Islet of Langerhans (tissue), 1 donor: Measurements from ENCODE around the gene GAP43.

Experiments
- FAIRE-seq: peaks from one replicate; lab custom pipeline; 2011; peaks lifted over from hg19 to GRCh38; lab: Jason Lieb, UNC

The GAP43 gene

GRCh38 chr3:115623044-115623868 is at the start of gene GAP43:
Gene GAP43, plus strand, starts transcription at chr3:115623510. Its CDS starts 180 bp downstream, at chr3:115623690.
- no peak for FAIRE-seq

GRCh38 chr3:115576325-115576875 is 46.9 kb upstream of the GAP43 start:
- FAIRE-seq: no peak

DNA sequence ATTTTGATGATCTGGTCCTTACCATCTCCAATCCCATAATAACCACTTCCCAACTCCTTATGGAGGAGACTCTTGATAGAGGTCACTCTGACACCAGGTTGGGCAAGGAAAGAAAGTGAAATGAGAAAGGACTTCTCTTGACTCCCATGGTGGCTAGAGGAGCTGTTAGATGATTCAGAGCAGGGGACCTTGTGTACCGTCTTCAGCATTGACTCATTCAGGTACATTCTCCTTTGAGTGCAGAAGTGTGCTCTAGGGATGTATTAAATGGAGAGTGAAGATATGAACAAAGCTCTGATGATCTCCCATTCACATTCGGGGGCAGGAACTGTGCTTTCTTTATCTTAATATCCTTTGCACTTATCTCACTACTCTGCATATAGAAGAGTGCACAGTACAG is 46.3 kb upstream of the GAP43 start:
- no peak for FAIRE-seq

- no peak for FAIRE-seq
Measured at GRCh38 chr3:115578331-115578730, 45.0 kb upstream of the GAP43 start.

- FAIRE-seq: no peak
Measured at GRCh38 chr3:115580566-115580965, 42.7 kb upstream of the GAP43 start.

- no peak for FAIRE-seq
Measured at GRCh38 chr3:115581362-115582135, 41.8 kb upstream of the GAP43 start.

- no peak for FAIRE-seq
Measured at GRCh38 chr3:115588201-115589115, 34.9 kb upstream of the GAP43 start.

DNA sequence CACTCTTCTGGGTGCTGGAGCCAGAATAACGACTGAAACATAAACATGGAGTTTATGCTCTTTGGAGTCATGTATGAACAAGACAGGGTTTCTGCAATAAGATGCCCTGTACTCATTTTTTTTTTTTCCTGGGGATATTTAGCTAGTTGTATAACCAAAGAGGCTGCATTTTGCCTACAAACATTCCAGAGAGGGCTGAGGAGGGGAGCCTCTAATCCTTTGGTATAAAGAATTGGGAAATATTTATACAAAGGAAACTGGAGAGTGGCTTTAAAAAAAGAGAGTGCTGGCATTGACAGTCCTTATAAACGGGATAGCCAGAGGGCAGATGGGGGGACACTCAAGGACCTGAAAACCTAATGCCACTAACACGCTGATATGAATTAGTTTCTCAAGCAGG is 32.4 kb upstream of the GAP43 start:
- no peak for FAIRE-seq

- FAIRE-seq: no peak
Measured at GRCh38 chr3:115595611-115596275, 27.6 kb upstream of the GAP43 start.

GRCh38 chr3:115598216-115598615 is 25.1 kb upstream of the GAP43 start:
- no peak for FAIRE-seq

- no peak for FAIRE-seq
Measured at GRCh38 chr3:115602194-115602593, 21.1 kb upstream of the GAP43 start.

DNA sequence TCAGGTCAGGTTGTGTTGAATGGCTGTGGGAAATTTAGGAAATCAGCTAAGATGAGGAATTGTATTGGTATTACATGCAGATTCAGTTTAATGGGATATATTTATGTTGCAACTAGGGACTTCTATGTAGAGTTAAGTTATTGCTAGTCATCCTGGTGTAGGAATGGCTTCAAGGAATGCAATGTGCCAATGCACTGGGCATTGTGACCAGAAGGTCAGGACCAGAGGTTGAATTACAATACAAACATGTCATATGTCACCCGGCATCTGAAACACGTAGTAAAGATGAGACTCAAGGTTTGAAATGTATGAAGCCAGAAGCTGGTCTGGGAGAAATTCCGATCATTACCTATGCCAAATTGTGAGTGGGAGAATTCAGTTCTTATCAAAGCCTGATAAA is 11.7 kb upstream of the GAP43 start:
- FAIRE-seq: no peak

DNA sequence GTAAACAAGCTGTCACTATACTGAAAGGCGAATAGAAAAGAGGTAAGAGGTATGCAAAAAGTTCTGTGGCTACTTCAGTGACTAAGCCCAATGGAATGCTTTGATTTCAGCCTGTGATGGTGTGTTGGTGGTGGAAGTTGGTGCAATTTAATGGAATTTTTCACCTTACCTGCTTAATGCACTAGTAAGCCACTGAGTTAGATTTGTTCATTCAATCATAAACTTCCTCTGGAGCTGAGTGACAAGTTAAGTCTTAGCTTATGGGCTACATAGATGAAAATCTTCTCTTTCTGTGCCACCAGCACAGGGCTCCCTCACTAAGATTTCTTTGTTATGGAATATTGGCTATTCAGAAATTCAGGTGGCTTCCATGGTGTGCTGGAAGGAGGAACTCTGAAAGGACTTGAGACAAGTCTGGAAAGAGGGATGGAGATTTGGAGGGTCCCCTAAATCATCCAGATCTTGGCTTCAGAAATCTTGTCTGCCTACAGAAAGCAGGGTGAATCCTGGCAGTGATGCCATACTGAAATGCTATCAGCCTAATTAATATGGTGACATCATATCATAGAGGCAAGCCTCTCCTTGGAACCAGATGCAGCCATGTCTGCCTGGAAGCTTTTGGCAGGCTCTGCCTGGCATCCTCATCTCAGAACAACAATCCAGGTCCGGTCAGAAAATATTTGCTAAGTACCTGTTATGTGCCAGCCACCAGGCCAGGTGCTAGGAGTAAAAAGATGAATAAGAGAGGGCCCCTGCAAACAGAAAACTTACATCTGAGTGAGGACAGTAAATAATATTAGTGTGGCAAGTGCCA is 8.1 kb upstream of the GAP43 start:
- no peak for FAIRE-seq

DNA sequence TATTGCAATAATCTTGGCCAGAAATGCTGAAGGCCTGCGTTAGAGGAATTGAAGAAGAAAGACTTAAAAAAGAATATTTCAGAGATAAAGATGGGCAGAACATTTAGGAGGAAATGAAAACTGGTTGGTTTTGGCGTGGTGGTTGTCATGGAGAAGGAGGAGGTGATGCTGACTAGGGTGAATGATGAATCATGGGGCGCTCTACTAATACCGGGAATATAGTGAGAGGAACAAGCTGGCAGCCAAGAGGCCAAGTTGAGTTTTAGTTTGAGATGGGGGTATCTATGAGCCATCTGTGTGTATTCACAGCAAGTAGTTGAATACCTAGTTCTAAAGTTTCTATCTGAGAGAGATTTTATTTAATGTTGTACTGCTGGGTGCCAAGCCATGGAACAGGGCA is 6.8 kb upstream of the GAP43 start:
- FAIRE-seq: no peak

DNA sequence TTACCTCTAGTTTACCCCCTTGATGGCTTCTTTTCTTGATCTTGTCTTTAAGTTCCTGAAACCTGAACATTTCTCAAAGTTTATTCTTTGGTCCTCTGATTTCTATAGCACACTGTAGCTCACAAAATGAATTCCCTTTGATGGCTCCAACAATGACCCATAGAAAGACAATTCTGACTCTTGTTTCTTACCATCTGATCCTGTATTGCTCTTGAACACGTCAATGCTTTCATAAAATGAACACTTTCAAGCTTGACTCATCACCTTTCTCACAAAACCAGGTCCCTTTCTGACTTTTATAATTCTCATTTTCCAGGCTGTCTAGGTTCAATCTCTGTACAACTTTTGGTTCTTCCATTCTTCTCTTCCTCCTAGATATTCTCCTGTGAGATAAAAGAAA is 5.7 kb upstream of the GAP43 start:
- FAIRE-seq: no peak

GRCh38 chr3:115624029-115624741 is 875 bp downstream of the GAP43 start:
- FAIRE-seq: no peak

- no peak for FAIRE-seq
Measured at GRCh38 chr3:115624901-115625300, 1.6 kb downstream of the GAP43 start.

GRCh38 chr3:115626006-115626409 is 2.7 kb downstream of the GAP43 start:
- no peak for FAIRE-seq

- no peak for FAIRE-seq
Measured at GRCh38 chr3:115626721-115627120, 3.4 kb downstream of the GAP43 start.
